Right cardiac atrium (tissue), 5 donors: ENCODE data around the gene LIPC. TPM values are rescaled to one million over a fixed set of nuclear protein-coding genes. Genes with fewer than 3 reads are reported as not detected.

ENCODE experiments used
- ATAC-seq, 2 donors: fragments of 200-7000 bp; cut with Tn5 transposase; one replicate each; pipeline versions ENCODE4 v1.8.0 to v1.9.1; 2020; ENCODE audit warnings: moderate library complexity in 2 of 2, mild to moderate bottlenecking in 1 of 2
- DNase-seq, 3 donors: peaks; one replicate each; pipeline ENCODE4 v3.0.0-alpha.2; 2020
- H3K27ac ChIP-seq: one replicate; pipeline ENCODE4 v1.5.1; 2013; ENCODE audit warnings: mild to moderate bottlenecking, low read length, control low read depth, moderate library complexity
- H3K27me3 ChIP-seq: one replicate; pipeline ENCODE4 v1.6.1; 2013; ENCODE audit not compliant: control insufficient read depth, insufficient read depth
- H3K4me1 ChIP-seq: one replicate; pipeline ENCODE4 v1.6.1; 2013; ENCODE audit warnings: low read length; ENCODE audit not compliant: control insufficient read depth, insufficient read depth
- H3K4me3 ChIP-seq: one replicate; pipeline ENCODE4 v1.5.1; 2013; ENCODE audit warnings: low read length, control low read depth
- H3K9me3 ChIP-seq: one replicate; pipeline ENCODE4 v1.6.1; 2013; ENCODE audit warnings: low read length; ENCODE audit not compliant: control insufficient read depth
- WGBS: extraction: QIAGEN DNeasy Blood & Tissue Kit; methylation state at CpG from one replicate; pipeline ENCODE4 v1.1.7; 2013; 5-methylcytosine and 5-hydroxymethylcytosine counted together
- intact Hi-C, 4 donors: fragments of 100-400 bp; cut with DNase I; formaldehyde crosslinking; loops; one replicate each; pipeline versions ENCODE4 v1.11.0 to v1.14.0; 2022 to 2023
- long read RNA-seq, 4 donors: library from polyadenylated mRNA; unstranded; transcript quantifications; one replicate each; pipeline ENCODE4 v2.0.0, GENCODE V29; 2020 to 2021
- polyA plus RNA-seq: library from polyadenylated mRNA; stranded (reverse); fragments of 200-250 nt; gene quantifications from one replicate; pipeline ENCODE4 v1.2.3, GENCODE V29; 2013
- total RNA-seq, 4 donors: library from RNA; stranded (reverse); fragmentation: NEBNext Ultra II Directional; extraction: Animal tissue kit (Norgen Biotek cat#: 25700); gene quantifications; one replicate each; pipeline ENCODE4 v1.2.1, GENCODE V29; 2021
- donor health status: healthy with polysubstance abuse.
- donor health status: DM: no; HTN: yes; CAD: no.
- donor health status: DM: no; HTN: no; CAD: no.
- donor health status: DM: no; HTN: yes; CAD: no; lungs with severe emphysema.
- donor health status: DM: yes; HTN: yes; CAD: no.

The LIPC gene
- 1 to 10 TPM in 1 of 4 donors, under 1 TPM in 3; 0.77 to 1.1 (median 0.91) TPM for total RNA-seq
- polyA plus RNA-seq, result 0.61 TPM
- long read RNA-seq, donor 1, partial matches to known transcripts, result 0 of 2 reads
- long read RNA-seq, donor 1, other reads (novel, unspliced or antisense), result 2 of 2 reads
- long read RNA-seq, donor 2, partial matches to known transcripts, result 0 of 1 reads
- long read RNA-seq, donor 2, other reads (novel, unspliced or antisense), result 0 of 1 reads
- long read RNA-seq, donor 3, partial matches to known transcripts, result 0 of 3 reads
- long read RNA-seq, donor 3, other reads (novel, unspliced or antisense), result 3 of 3 reads
- long read RNA-seq, donor 4, result 0 reads

DNA sequence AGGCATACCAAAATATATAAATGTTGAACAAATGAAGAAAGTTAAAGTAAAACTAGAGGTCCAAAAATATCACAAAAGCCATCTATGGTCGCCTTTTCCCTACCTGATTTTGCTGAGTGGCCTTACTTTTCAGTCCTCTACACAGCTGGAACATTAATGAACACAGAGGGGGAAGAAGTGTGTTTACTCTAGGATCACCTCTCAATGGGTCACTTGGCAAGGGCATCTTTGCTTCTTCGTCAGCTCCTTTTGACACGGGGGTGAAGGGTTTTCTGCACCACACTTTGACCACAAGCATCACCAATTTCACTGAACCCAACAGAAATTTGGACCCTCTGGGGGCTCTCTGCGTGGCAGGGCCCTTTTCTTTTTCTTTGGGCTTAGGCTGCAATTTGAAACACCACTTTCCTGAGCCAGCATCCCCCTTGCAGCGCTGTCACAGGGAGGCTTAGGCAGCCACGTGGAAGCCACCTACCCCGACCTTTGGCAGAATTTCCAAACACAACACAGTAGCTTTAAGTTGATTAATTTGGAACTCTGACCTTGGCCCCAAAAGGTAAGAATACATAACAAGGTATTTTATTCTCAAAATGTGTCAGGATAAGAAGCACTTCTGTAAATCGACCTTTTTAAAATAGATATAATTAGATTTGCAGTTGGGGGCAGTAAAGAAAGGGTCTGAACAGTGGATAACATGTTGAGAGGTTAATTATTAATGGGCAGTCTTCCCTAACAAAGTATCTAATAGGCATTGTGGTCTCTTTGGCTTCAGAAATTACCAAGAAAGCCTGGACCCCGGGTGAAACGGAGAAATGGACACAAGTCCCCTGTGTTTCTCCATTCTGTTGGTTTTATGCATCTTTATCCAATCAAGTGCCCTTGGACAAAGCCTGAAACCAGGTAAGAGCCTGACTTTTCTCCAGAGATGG, at the start of gene LIPC:
LIPC (plus strand) TSS at position 771 of the 929 bp plus-strand sequence; CDS start at position 813, 42 bp downstream.
- DNase-seq (no peak), ATAC-seq (no peak)
- Histone ChIP-seq H3K27ac (no peak within 1 kb of the TSS), H3K4me3 (no peak within 1 kb of the TSS), H3K27me3 (no peaks in the 10 kb centered on the region), H3K9me3 (no peaks in the 10 kb centered on the region), H3K4me1 (peaks cover 9% of the 10 kb centered on the region)
- intact Hi-C loops, result loop anchor here in 1 of 4 donors (10.0 kb wide), 1 partner anchor 207 kb away; no protein-coding TSS in a partner anchor
- WGBS, result 89% methylated on average over 10 of the region's 10 CpGs

DNA sequence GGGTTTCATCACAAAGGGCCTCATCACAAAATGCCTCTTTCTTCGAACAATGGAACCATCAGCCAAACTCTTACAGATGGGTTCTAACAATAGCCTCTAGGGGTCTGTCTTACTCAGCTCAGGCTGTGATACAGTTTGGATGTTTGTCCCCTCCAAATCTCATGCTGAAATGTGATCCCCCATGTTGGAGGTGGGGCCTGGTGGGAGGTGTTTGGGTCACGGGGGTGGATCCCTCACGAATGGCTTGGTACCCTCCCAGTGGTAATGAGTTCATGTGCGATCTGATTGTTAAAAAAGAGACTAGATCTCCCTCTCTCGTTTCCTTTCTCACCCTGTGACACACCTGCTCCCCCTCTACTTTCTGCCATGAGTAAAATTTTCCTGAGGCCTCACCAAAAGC, 47.9 kb upstream of the LIPC start:
- 87% methylated on average over 5 of the region's 5 CpGs for WGBS
- DNase-seq, result no peak
- intact Hi-C loops, result no loop called here
- Histone ChIP-seq H3K9me3 (no peaks in the 10 kb centered on the region), H3K4me1 (no peaks in the 10 kb centered on the region), H3K27me3 (no peaks in the 10 kb centered on the region), H3K27ac (no peak overlapping the region), H3K4me3 (no peak overlapping the region)
- no peak for ATAC-seq

DNA sequence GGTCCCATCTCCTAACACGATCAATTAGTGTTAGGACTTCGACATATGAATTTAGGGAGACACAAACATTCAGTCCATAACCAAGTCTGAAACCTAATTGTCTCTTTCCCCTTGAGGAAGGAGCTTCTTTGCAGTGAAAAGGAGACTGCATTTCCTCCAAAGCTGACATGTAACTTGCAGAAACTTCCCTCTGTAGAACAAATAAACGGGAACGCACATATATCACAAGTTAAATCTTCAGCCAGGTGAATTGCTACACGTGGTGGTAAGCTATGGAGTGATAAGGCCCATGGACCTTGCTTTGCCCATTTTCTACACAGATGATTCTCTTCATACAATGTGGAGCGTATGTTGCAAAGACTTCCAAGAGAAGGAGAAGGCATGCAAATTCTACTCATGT, 47.1 kb upstream of the LIPC start:
- DNase-seq (no peak), ATAC-seq (no peak)
- no peak overlapping the region for H3K27ac ChIP-seq
- no peaks in the 10 kb centered on the region for H3K9me3 ChIP-seq
- intact Hi-C loops, result no loop called here
- no peak overlapping the region for H3K4me3 ChIP-seq
- H3K4me1 ChIP-seq, result no peaks in the 10 kb centered on the region
- H3K27me3 ChIP-seq, result no peaks in the 10 kb centered on the region
- WGBS, result 88% methylated on average over 6 of the region's 6 CpGs

DNA sequence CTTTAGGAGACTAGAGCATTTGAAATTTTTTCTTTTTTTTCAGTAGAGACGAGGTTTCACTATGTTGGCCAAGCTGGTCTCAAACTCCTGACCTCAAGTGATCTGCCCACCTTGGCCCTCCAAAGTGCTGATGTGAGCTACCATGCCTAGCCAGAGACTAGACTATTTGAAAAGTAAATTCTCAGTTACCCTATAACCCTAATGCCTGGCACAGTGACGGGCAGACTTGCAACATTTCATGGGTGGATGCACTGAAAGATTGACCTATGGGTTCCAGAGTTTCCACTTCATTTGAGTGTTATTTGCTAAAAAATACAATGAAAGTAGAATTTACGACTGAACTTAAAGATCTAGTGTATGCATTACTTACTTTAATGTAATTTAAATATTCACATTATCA, 45.7 kb upstream of the LIPC start:
- no peaks in the 10 kb centered on the region for H3K4me1 ChIP-seq
- no peak for DNase-seq
- H3K9me3 ChIP-seq, result no peaks in the 10 kb centered on the region
- ATAC-seq, result no peak
- H3K27ac ChIP-seq, result no peak overlapping the region
- WGBS, result 95% methylated on average over 3 of the region's 3 CpGs
- H3K27me3 ChIP-seq, result no peaks in the 10 kb centered on the region
- H3K4me3 ChIP-seq, result no peak overlapping the region
- intact Hi-C loops, result no loop called here

DNA sequence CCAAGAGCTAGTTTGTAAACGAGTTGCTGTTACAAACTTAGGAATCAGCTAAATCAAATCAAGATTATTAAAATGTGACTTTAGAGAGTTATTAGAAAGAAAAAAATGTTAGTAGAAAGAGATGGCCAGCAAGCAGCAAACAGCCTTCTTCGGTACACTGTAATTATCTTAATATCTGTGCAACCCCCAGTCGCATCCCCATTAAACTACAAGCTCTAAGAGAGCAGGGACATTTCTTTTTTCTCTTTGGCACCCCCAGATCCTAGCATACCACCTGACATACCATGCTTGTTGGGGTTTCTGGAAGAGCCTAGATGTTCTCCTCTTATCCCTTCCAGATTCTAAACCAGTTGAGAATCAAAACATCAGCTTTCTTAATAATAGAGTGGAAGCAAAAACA, 45.1 kb upstream of the LIPC start:
- H3K4me1 ChIP-seq, result no peaks in the 10 kb centered on the region
- DNase-seq (no peak), ATAC-seq (no peak)
- no peaks in the 10 kb centered on the region for H3K9me3 ChIP-seq
- 94% methylated on average over 3 of the region's 3 CpGs for WGBS
- H3K27ac ChIP-seq, result no peak overlapping the region
- H3K4me3 ChIP-seq, result no peak overlapping the region
- intact Hi-C loops, result no loop called here
- no peaks in the 10 kb centered on the region for H3K27me3 ChIP-seq

DNA sequence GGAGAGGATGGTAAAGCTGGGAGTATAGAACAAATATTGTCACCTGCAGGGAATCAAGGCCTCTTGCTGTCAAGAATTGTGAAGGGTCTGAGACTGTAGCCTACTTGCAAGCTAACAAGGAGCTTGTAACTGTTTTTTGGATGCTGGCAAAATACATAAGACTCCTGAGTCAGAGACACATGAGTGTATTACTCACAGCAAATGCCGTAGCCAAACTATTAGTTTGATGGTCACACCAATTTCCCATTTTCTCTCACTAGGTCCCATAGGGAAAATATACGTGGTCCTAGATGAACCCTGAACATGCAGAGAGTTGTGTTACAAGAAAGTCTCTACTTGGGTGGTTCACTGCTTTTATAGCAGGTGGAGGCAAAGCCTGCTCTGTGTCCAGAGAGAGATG, 44.7 kb upstream of the LIPC start:
- ATAC-seq (no peak), DNase-seq (no peak)
- Histone ChIP-seq H3K27me3 (no peaks in the 10 kb centered on the region), H3K27ac (no peak overlapping the region), H3K4me3 (no peak overlapping the region), H3K4me1 (no peaks in the 10 kb centered on the region), H3K9me3 (no peaks in the 10 kb centered on the region)
- intact Hi-C loops, result no loop called here
- 92% methylated on average over 2 of the region's 2 CpGs for WGBS

DNA sequence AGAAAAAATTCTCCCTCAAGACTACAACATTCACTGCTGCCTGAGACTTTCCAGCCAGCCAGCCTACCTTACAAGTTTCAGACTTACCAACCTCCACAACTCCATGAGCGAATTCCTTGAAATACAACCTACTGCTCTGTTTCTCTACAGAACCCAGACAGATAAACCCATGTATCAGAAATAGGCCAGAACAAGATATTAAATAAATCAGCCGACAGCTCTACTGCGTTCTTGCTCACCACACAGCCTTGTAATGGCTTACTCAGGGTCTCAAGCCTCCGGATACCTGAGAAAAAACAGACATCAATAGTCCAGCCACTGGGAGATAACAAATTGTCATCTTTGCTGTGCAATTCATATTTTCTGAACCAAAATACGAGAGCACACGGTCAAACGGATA, 43.6 kb upstream of the LIPC start:
- Histone ChIP-seq H3K4me1 (no peaks in the 10 kb centered on the region), H3K27ac (no peak overlapping the region), H3K4me3 (no peak overlapping the region), H3K27me3 (no peaks in the 10 kb centered on the region), H3K9me3 (no peaks in the 10 kb centered on the region)
- ATAC-seq, result no peak
- WGBS, result 96% methylated on average over 7 of the region's 7 CpGs
- intact Hi-C loops, result no loop called here
- no peak for DNase-seq

DNA sequence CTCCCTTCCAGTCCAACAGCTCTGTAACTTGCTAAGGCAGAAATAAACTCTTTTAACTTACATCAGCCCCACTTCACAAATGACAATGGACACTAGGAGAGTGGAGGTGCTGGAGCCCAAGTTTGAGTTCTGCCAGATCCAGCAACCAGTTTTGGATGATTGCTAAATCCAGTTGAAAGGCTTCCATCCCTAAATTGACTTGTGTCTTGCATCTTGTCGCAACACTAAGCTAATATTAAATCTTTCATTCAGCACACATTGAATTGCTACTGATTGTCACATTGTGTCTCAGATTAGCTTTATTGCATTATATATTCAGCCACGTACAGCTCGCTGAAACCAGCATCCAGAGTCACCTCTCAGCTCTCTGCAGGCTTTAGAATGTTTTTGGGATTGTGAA, 41.7 kb upstream of the LIPC start:
- 97% methylated on average over 3 of the region's 3 CpGs for WGBS
- H3K4me3 ChIP-seq, result no peak overlapping the region

DNA sequence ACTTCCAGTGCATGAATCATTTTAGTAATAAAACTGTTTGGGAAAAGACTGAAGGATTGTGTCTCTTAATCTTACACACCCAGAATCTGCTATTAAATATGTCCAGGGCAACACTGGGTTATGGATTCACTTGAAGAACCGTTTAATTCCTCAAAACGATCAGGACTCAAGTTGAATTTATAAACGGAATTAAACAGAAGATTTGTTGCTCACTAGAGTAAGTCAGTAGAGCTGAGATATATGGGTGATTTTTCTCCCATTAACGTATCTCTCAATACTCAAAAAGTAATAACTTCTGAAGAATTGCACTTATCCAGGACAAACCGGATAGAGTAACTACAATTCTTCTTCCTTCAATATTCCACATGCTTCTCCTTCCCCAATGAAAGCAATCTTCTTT, 41.1 kb upstream of the LIPC start:
- Histone ChIP-seq H3K27ac (no peak overlapping the region), H3K4me3 (no peak overlapping the region), H3K27me3 (no peaks in the 10 kb centered on the region), H3K4me1 (no peaks in the 10 kb centered on the region), H3K9me3 (no peaks in the 10 kb centered on the region)
- WGBS, result 93% methylated on average over 5 of the region's 5 CpGs
- no peak for ATAC-seq
- intact Hi-C loops, result no loop called here
- DNase-seq, result no peak

More for the DNA sequence above, 41.7 kb upstream of the LIPC start:
- H3K27ac ChIP-seq, result no peak overlapping the region
- intact Hi-C loops, result no loop called here
- no peaks in the 10 kb centered on the region for H3K27me3 ChIP-seq
- no peaks in the 10 kb centered on the region for H3K9me3 ChIP-seq
- ATAC-seq (no peak), DNase-seq (no peak)
- H3K4me1 ChIP-seq, result no peaks in the 10 kb centered on the region

DNA sequence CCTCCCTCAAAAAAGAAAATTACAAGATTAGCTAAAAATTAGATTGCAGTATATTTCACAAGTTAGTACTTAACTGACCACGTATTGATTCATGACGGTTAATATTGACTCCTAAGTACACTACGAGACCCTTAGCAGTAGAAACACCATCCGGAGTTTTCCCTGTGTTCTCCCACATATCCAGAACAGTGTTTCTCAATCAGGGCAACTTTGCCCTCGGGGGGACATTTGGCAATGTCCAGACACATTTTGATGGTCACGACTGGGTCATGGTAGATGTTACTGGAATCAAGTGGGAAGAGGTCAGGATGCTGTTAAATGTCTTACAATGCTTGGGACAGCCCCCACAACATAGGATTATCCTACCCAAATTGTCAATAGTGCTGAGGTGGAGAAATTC, 40.7 kb upstream of the LIPC start:
- DNase-seq (no peak), ATAC-seq (no peak)
- Histone ChIP-seq H3K27ac (no peak overlapping the region), H3K4me1 (no peaks in the 10 kb centered on the region), H3K4me3 (no peak overlapping the region), H3K27me3 (no peaks in the 10 kb centered on the region), H3K9me3 (no peaks in the 10 kb centered on the region)
- intact Hi-C loops, result no loop called here
- 95% methylated on average over 6 of the region's 6 CpGs for WGBS

DNA sequence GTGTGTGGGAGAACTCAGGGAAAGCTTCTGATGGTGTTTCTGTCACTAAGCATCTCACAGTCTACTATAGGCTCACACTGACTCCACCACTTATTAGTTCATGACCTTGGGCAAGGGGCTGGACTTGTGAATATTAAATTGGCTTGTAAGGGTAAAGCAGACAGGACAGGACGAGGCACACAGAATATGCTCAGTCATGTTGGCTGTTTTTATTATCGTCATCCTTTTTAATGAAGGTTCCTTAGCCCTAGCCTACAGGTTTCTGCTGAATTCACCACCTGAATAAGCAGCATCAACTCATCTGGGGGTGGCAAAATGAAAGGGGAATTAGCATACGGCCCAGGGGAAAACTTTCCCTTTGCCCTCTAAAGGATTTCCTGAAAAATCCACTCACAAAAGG, 39.6 kb upstream of the LIPC start:
- Histone ChIP-seq H3K27me3 (no peaks in the 10 kb centered on the region), H3K4me1 (no peaks in the 10 kb centered on the region), H3K9me3 (no peaks in the 10 kb centered on the region), H3K27ac (no peak overlapping the region), H3K4me3 (no peak overlapping the region)
- ATAC-seq (no peak), DNase-seq (no peak)
- intact Hi-C loops, result no loop called here
- 96% methylated on average over 3 of the region's 3 CpGs for WGBS
